Peyer's patch (tissue), 4 donors: ENCODE data around the gene RDH5.

ENCODE experiments used
- CTCF ChIP-seq, 6 experiments: fragments of 450-650 bp in 4 of 6; fragments of 200-600 bp in 2 of 6; sonication (generic) in 1 of 6; IDR thresholded peaks; one replicate each; pipeline ENCODE4 v1.5.1; 2017 to 2019; ENCODE audit warnings: antibody characterized with exemption in 6 of 6, mild to moderate bottlenecking in 3 of 6, moderate library complexity in 1 of 6
- POLR2A ChIP-seq, 2 donors: fragments of 450-650 bp; IDR thresholded peaks; one replicate each; pipeline ENCODE4 v1.5.1; 2017; ENCODE audit warnings: antibody characterized with exemption in 2 of 2, mild to moderate bottlenecking in 2 of 2, moderate library complexity in 2 of 2

- TF ChIP-seq CTCF (IDR thresholded peaks at IDR 0.05), result no peak
- no peak for TF ChIP-seq POLR2A (IDR thresholded peaks at IDR 0.05)
Measured at GRCh38 chr12:55698965-55699364, 21.2 kb upstream of the RDH5 start.
